Stimulated activated CD4-positive, alpha-beta T cell treated with anti-CD3 and anti-CD28 coated beads, TNF-alpha, amount 100 ng/mL, for 4 hours (primary cell): Measurements from ENCODE around the gene HDAC4.

ENCODE experiments used
- DNase-seq, 3 experiments: peaks; one replicate each; pipeline ENCODE4 v3.0.0-alpha.2; 2020; ENCODE audit warnings: low read depth in 3 of 3

Gene HDAC4

DNA sequence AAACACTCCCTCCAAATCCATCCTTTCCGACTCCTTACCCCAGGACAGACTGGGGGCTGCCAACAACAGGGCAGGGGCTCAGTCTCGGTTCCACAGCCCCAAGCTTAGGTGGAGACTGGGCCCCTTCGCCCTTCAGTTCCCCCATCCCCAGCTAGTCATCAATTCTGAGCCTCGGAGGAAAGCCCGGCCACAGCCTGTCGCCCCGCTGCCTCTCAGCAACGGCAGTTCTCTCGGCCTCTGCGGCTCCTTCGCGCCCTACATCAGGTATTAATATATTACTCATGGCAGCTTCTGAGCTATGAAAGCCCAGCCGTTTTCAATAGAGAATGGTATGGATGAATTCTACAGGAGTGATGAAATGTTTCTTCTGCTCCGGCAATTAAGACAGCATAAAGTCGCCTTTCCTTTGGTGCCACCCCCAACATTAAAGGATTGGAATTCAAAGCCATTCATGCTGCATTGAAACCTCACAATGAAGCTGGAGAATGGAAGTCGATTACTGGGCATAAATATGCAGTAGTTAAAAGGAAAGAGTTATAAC is 2.8 kb downstream of the HDAC4 start:
- DNase-seq, result no peak

DNA sequence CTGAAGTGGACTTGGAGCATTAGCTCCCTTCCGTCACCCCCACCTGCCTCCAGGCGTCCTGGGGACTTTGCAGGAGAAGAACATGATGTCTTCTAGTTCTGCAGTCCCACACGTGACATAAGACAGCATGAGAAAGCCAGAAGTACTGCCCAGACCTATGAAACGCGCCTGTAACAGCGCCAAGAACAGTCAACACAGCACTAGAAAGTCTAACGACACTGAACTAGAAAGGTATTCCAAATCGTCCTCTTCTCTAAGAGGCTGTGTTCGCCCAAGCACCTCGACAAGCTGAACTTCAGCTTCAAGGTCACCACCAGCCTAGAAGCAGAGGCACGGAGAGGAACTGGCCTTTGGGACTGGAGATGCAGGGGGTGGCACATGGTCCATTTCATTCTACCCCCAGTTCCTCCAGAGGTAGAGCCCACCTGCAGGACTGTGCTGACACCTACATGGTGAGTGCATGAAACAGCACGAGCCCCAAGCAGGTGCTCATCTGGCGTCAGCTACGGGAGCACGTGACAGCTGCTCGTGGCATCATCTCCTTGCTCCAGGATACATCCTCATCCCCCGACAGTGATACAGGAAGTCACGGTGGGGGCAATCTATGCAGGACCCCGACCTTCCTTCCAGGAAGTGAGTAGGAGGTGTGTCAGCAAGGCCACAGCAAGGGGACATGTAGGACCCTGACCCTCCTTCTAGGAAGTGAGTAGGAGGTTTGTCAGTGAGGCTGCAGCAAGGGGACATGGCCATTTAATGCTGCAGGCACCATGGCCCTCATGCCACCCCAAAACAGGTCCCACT is 3.7 kb downstream of the HDAC4 start:
- no peak for DNase-seq

DNA sequence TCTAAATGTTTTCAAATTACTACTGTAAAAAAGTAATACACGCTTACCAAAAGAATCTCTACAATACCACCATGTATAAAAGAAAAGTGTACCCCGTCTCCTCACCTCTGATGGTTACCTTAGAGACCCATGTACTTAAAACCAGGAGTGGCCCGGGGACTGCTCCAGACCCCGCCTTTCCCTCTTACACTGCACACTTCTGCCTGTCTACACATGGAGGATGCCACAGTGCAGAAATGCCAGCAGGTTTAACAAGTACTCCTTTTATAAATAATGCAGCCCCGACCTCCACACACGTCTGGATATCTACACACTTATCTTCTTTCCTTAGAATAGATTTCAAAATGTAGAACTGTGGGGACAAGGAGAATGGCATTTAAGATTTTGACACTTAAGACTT is 5.3 kb downstream of the HDAC4 start:
- no peak for DNase-seq

DNA sequence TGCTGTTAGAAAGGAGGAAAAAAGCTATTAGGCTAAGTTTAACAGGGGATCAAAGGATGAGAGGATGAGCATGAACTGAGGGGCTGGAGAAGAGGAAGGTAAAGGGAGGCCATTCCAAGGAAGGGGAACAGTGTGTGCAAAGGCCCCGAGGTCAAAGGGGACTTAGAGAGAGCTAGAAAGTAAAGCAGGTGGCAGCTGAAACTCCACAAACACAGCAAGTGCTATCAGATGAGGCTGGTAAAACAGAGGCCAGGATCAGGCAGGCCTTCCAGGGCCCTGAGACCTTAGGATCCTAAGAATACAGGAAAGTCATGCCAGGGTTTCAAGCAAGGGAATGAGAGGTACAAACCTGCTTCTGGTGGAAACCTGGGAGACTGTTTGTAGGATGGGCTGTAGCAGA is 5.8 kb downstream of the HDAC4 start:
- DNase-seq, result no peak

DNA sequence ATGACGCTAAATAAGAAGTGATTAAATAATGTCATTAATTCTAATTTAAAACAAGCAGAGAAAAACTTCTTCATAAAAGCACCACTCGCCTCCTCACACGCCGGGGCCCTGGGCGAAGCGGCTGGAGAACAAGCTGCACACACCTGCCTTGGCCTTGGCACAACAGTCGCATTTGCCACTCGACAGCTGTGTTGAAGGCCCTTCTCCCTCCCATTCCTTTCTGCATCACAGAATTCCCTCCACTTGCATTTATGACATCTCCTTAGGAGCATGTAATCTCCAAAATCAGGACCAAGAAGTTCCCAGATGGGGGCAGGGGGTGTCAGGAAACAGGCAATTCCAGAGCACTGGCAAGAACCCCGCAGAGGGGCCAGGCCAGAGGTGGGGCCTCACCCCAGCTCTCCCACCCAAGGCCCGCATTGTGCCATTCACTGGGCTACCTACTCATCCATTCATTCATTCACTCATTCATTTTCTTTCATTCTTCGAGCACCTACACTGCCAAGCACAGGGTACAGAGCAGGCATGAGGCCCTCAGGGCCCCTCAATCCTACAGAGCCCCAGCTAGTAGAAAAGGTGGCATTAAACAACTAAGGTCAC is 6.4 kb downstream of the HDAC4 start:
- DNase-seq, result no peak

DNA sequence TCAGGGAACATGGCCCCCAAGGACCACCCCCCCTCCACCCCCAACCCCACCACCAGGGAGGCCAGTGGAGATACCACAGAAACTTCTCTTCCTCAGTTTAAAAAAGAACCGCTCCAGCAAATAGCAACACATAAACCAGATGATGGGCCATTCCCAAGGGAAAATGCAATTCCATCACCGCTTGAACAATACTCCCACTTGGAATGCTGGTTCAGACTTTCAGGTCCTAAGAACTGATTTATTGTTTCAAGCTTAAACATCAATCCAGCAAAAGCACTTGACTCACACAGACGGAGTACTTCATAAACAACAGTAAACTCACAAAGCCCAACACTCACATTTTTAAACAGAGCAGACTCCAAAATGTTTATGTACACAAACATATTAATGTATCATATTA is 6.9 kb downstream of the HDAC4 start:
- no peak for DNase-seq

DNA sequence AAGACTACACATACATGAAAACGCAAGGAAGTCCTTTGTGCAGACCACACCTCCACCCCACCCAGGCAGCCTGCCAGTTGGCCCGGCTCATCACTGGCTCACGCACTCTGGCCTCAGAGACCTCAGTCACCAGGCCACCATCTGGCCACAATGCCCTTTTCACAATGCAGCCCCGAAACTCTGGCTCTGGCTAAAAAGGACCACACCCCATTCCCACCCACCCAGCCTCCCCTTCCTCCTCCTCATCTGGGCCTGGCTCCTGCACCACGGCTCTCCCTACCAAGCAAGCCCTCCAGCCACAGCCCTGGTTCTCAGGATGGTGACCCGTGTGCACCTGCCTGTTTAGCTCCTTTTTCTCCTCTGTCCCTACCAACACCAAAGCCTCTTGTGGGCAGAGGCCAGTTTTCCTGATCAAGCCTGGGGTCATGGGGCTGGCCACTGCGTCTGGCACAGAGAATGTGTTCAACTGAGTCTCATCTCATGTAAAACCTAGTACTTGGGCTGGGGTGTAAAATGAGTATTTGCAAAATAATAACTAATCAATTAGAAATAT is 7.4 kb downstream of the HDAC4 start:
- no peak for DNase-seq

DNA sequence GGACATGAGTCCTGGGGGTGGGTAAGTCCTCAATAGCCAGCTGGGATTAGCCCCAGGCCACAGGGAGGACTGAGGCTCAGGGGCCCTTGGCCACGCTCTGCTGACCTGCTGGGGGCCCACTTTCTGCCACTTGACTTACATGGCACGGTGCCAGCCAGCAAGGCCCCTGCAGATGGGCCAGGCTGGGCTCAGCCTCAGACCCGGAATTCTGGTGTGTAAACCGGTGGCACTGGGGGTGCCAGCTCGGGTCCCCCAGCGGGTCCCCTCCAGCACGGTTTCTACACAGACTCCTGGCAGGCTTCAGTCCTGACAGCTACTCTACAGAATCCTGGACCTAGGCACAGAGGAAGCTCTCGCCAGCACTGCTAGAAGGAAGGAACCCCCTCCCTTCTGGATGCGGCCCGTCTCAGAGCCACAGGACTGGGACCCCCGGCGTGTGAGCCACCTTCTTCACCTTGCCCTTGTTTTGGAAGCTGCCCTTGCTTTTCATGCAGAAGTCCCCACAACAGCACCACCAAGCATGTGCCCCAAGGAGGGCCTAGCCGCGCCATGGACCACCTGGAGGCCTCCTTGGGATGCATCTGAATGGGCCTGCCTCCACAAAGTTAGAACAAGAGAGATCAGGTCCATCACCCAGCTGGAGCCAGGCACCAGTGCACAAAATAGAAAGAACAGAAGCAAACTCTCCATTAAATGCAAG is 8.0 kb downstream of the HDAC4 start:
- no peak for DNase-seq

DNA sequence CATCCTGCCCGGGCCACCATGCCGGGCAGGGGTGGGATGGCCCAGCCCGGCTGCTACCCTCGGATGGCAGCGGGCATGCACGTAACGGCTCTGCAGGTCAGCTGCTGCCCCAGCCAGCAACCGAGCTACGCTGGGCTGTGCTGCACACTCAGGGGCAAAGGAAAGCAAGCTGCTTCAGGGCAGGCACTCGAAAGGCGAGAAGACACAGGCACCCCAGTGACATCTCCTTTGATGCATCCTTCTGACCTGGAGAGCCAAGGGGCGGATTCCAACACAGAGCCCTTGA is 8.8 kb downstream of the HDAC4 start:
- DNase-seq, result no peak

DNA sequence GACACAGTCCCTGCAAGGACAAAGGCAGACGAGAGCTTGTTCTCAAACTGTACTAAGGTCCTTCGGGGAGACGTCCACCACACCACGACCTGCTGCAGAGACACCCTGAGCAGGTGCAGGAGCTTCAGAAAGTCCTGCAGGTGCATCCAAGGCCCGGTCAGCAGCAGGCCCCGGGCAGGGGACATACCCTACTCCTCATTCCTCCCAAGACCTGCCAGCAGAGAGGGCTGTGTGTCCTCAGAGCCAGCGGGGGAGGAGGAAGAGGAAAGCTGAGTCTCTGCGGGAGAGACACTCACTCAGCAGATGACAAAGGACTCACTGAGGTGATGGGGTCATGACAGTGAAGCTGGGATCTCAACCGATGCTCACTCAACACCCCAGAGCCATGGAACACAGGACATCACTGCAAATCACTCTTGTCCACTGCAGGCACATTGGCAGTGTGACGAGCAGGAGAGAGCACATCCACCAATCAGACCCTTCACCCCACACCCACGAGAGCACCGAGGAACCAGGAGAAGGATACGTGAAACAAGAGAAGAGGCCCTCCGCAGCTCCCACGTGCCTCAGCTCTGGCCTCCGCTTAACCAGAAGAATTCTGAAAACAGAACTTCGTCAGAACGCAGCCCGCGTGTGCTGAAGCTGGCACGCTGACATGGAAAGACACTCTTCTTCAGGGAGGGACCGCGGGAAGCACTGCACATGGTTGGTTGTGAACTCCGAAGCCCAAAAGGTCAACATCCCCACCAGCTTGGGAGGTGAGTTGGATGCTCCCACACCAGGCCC is 9.3 kb downstream of the HDAC4 start:
- DNase-seq, result no peak

DNA sequence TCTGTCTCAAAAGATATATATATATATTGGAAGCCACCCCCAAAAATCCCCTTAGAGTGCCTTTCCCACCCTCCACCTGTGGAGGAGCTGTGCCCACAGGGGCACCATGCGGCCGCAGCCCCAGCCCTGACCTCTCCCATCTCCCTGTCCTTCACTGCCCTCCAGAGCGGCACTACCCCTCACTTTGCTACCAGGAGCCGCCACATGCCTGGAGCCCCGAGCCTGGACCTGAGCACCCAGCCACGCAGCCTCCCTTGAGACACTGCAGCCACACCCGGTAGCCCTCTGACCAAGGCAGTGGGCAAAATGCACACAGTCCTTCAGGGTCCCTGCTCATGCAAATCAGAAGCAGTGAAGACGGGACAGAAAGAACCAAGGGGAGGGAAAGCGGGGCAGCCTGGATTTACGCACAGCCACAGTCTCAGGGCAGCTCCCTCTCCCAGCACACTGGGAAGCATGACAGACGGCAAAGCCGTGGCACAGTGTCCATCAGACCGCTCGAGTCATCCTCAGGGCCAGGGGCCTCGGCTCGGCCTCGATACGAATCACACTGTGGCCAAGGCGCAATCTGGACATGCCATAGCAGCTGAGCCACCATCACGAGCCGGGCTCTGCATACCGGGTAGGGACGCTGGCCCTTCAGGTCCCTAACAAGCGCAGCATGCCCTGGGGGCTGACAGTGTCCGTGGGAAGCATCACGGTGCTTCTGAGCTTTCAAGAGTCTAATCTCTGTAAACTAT is 10.1 kb downstream of the HDAC4 start:
- DNase-seq, result no peak

DNA sequence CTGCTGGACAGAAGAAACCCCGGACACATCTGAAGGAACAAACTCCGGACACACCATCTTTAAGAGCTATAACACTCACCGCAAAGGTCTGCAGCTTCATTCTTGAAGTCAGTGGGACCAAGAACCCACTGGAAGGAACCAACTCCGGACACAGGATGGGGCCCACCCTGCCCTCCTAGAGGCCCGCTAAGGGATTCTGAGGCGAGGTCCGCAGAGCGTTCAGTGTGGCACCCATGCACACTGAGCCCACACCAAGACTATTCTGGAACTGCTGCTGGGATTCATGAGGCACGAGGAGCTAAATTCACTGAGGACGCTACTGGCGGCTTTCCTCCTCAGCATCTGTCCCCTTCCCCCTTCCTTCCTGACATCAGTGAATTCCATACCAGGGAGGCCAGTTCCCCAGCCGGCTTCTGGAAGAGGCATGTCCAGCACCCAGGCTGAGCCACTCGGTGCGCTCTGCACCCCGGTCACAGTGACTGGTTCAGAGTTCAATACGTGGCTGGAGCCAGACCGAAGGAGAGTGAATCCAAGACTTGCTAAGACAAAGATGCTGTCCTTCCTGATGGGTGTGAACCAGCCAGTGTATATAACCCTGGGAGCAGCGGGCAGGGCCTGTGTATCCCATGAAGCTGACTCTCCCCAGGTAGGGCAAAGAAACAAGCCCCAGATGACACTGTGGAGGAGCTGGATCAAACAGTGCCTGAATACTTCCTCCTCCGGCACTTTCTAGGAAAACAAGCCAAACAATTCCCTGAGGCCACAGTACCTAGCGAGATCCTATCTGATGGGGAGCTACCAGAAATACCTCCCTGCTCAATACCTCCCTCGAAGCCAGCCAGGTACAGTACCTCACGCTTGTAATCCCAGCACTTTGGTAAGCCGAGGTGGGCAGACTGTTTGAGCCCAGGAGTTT is 11.1 kb downstream of the HDAC4 start:
- DNase-seq, result no peak

DNA sequence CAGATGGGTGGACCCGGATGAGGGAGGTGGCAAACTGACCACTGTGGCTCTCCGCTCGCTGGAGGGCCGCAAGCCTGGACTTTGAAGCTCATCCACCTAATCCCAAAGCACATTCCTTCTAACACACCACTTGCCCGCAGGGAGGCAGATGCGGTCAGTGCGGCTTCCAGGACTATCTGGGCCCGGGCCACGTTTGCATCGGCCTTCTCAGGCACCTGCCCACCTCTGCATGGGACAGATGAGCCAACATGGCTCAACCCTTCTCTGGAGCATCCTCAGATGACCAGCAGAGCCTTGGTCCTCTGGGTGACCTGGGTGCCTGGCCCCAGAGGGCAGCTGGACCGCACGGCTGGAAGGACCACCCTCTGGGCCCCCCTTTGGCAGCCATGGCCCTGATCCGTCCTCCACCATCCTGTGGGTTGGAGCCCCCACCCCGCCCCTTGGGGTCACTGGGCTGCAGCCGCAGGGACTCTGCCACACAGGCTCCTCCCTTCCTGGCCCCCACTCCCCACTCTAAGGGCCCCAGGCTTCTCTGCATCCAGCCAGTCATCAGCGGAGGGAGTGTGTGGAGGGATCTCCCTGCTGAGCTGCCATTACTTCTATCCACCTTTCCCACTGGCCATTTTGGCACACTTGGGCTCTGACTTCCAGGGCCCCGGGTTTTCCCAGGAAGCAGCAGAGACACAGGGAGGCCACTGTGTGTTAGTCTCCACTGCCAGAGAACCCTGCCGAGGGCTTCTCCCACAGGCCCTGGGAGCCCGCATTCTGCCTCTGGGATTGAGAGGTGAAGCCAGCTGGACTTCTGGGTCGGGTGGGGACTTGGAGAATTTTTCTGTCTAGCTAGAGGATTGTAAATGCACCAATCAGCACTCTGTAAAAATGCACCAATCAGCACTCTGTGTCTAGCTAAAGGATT is 12.3 kb downstream of the HDAC4 start:
- DNase-seq, result no peak

DNA sequence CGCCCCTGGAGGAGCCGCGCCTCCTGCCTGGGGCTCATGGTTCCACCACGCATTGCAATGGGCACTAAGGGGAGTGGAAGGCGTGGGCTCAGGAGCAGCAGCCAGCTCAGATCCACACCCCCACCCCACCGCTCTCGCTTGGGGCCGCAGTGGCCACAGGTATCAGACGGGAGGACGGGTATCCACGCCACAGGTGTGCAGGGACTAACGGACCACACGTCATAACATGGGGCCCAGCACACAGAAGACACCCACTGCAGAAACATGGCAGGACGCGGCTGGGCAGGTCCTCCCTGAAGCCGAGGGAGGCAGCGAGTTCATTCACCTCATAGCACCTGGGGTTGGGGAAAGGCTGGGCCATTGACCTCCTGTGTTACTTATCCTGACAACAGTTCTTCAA is 13.0 kb downstream of the HDAC4 start:
- DNase-seq, result no peak

DNA sequence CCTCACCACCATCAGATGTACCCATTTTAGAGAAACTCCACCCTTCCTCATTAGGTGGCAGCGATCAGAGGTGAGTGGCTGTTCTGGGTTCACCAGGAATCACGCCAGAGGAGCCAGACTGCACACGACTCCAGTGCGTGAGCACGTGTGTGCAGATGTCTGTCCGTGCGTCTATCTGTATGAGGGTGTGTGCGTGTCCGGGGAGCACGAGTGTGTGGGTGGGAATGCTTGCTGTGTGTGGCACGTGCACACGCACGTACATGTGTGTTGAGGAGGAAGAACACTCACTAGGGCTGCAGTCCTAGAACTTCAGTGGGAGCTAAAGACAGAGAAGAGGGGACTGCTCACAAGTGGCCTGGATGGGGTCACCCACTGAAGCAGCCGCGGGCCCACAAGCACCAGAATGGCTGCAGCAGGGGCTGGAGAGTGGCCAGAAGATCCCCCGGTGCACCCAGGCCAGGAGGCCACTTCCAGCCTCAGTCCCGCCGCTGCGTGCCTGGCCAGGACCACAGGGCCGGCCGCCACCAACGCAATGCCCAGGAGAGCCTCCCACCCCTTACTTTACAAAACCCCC is 13.9 kb downstream of the HDAC4 start:
- DNase-seq, result no peak

DNA sequence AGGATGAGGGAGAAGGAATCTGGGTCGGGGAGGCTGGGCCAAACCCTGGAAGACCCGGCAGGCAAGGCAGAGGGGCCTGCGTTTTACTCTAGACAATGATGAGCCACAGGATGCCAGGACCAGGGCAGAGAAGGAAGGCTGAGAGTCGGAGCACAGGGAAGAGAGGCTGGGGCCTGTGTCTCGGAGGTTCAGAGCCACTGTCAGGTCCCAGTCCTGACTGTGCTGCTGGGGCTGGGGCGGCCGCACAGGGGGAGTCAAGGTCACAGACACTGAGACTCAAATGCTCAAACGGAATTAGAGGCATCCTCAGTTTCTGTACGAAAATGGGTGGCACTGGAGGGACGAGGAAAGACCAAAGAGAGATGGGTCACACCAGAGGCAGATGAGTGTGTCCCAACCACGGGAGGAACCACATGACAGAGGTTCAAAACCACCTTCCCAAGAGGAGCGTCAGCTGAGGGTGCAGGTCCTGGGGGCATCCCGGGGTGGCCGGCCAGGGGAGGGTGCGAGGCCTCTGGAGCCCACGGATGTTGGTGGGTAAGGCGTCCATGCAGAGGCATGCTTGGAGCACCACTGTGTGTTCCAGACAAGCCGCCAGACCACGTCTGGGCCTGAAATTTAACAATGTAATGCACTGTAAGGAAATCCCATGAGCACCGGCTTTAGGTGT is 14.7 kb downstream of the HDAC4 start:
- DNase-seq, result no peak

DNA sequence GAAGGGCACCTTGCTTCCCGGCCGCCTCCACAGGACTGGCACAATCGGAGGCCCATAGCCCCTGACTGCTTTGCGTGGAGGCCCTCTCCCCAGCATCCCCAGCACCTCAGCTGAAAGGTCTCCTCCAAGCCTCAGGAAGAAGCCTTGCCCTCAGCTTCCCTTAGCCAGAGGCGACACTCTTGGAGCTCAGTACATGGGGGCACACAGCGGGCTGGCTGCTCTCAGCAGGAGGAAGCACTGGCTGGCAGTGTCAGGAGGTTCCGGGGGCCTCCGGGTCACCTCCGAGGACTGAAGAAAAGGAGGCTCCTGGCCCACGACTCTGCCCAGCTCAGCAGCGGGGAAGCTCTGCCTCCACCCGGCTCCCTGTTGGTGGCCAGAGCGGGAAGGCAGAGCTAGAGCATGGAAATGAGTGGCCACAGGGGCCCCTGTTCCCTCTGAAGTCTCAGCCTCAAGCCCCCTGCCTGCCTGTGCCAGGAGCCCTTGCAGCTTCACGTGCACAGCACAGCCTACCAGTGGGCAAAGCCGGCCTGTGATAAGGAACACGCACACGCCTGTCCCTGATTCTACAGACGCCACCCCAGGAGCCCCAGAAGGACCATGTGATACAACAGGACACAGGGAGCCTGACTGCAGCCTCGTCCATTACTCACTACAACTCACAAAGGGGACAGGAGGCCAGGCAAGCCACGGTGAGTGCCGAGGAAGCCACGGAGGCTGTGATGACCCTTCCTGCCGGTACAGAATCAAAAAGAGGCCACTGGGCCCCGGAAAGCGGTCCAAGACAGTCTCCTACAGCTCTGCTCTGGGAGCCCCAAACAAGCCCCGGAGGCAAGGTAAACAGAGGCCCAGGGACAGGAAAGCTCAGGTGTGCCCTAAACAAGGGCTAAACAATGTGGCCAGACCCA is 15.5 kb downstream of the HDAC4 start:
- DNase-seq, result no peak
